IMR-90 (cell line): ENCODE results near the gene CPNE9.

ENCODE experiments used
- MAZ ChIP-seq: IDR thresholded peaks from 2 replicates; pipeline ENCODE4 v1.6.1; 2012; ENCODE audit warnings: low read depth, mild to moderate bottlenecking, low read length, improper control_type of control experiment, moderate library complexity, borderline replicate concordance
- NFE2L2 ChIP-seq: fragments of 150-350 bp; IDR thresholded peaks from 2 replicates; pipeline ENCODE4 v1.6.1; 2016; ENCODE audit warnings: low read depth, mild to moderate bottlenecking, low read length
- POLR2A ChIP-seq: IDR thresholded peaks from 2 replicates; pipeline ENCODE4 v1.6.1; 2012; ENCODE audit warnings: mild to moderate bottlenecking, low read depth, low read length
- RAD21 ChIP-seq: IDR thresholded peaks from 2 replicates; pipeline ENCODE4 v1.6.1; 2012; ENCODE audit warnings: low read length, improper control_type of control experiment
- TF ChIP-seq, protein P1 (sequence below): conservative IDR thresholded peaks from 2 replicates; pipeline ENCODE4 v1.5.1; 2012; ENCODE audit warnings: mild to moderate bottlenecking, low read depth, low read length, improper control_type of control experiment

DNA sequence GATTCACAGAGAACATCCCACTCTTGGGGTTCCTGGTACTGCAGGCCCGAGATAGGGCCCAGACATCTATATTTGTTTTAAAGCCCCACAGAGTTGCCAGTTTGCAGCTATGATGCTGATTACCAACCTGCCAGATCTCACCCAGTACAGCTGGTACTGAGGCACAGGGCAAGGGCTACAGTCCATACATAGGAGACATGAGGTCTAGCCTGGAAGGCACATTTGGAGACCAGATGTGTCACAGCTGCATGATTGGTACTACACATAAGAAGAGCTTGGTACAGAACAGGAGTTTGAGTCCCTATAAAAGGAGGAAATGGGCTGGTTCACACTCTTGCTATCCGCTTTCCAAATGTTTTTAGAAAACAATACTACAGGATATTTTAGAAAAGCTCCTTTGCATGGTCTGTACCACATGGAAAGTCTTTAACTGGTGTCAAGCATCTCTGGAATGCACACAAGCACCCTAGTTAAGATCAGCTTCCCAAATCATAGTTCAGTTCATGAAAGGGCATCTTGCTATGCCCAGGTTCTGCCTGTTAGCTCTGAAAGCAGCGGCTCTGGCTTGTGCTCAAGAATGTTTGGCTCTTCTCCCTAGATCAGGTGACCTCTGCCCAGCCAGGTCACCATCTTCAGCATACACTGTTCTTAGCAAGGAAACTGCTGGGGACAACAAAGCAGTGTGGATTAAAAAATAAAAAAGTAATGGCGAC lies 33.8 kb upstream of the CPNE9 start:
- TF ChIP-seq, protein P1, sequence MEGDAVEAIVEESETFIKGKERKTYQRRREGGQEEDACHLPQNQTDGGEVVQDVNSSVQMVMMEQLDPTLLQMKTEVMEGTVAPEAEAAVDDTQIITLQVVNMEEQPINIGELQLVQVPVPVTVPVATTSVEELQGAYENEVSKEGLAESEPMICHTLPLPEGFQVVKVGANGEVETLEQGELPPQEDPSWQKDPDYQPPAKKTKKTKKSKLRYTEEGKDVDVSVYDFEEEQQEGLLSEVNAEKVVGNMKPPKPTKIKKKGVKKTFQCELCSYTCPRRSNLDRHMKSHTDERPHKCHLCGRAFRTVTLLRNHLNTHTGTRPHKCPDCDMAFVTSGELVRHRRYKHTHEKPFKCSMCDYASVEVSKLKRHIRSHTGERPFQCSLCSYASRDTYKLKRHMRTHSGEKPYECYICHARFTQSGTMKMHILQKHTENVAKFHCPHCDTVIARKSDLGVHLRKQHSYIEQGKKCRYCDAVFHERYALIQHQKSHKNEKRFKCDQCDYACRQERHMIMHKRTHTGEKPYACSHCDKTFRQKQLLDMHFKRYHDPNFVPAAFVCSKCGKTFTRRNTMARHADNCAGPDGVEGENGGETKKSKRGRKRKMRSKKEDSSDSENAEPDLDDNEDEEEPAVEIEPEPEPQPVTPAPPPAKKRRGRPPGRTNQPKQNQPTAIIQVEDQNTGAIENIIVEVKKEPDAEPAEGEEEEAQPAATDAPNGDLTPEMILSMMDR, result no peak
- TF ChIP-seq MAZ (no peak), POLR2A (no peak), RAD21 (no peak), NFE2L2 (no peak)
